HepG2 (cell line): ENCODE results near the gene PDCD11. TPM values are rescaled to one million over a fixed set of nuclear protein-coding genes. Genes with fewer than 3 reads are reported as not detected.
A peak's percentile ranks its signal among the peaks of the same experiment; 100 is the strongest.

Source experiments
- AHR ChIP-seq: IDR thresholded peaks from 2 replicates; pipeline ENCODE4 v1.6.1; 2018; ENCODE audit warnings: missing genetic modification reagents, missing compliant biosample characterization
- ARID3A ChIP-seq: IDR thresholded peaks from 2 replicates; pipeline ENCODE4 v1.6.1; 2012; ENCODE audit warnings: low read depth, low read length, improper control_type of control experiment
- ETV5 ChIP-seq: IDR thresholded peaks from 2 replicates; pipeline ENCODE4 v1.6.1; 2018; ENCODE audit warnings: missing biosample characterization, missing genetic modification reagents, inconsistent platforms, borderline replicate concordance
- HNRNPL ChIP-seq: fragments of 200-400 bp; formaldehyde crosslinking; IDR thresholded peaks from 2 replicates; pipeline ENCODE4 v1.6.1; 2017; ENCODE audit warnings: mild to moderate bottlenecking, low read depth, low read length
- PBX2 ChIP-seq: IDR thresholded peaks from 2 replicates; pipeline ENCODE4 v1.6.1; 2016; ENCODE audit warnings: control low read depth
- PLRG1 ChIP-seq: fragments of 450-650 bp; conservative IDR thresholded peaks from 2 replicates; pipeline ENCODE4 v1.6.1; 2016
- PRDM10 ChIP-seq: sonication (generic); formaldehyde crosslinking; IDR thresholded peaks from 2 replicates; pipeline ENCODE4 v1.4.0; 2020; ENCODE audit warnings: low read depth, missing genetic modification reagents
- RNF219 ChIP-seq: sonication (generic); formaldehyde crosslinking; IDR thresholded peaks from 2 replicates; pipeline ENCODE4 v1.5.0; 2020; ENCODE audit warnings: mild to moderate bottlenecking, missing genetic modification reagents
- SMC3 ChIP-seq: IDR thresholded peaks from 2 replicates; pipeline ENCODE4 v1.6.1; 2011; ENCODE audit warnings: low read length, improper control_type of control experiment
- ZBTB38 ChIP-seq: sonication (generic); formaldehyde crosslinking; IDR thresholded peaks from 2 replicates; pipeline ENCODE4 v1.5.1; 2020; ENCODE audit warnings: mild to moderate bottlenecking, missing genetic modification reagents
- ZNF12 ChIP-seq: sonication (generic); formaldehyde crosslinking; IDR thresholded peaks from 2 replicates; pipeline ENCODE4 v1.5.0; 2020; ENCODE audit warnings: missing genetic modification reagents
- ZNF549 ChIP-seq: sonication (generic); formaldehyde crosslinking; IDR thresholded peaks from 2 replicates; pipeline ENCODE4 v1.5.0; 2020; ENCODE audit warnings: missing genetic modification reagents
- ZNF572 ChIP-seq: sonication (generic); formaldehyde crosslinking; IDR thresholded peaks from 2 replicates; pipeline ENCODE4 v1.5.1; 2020; ENCODE audit warnings: mild to moderate bottlenecking, missing genetic modification reagents
- ZNF597 ChIP-seq: sonication (generic); formaldehyde crosslinking; IDR thresholded peaks from 2 replicates; pipeline ENCODE4 v1.5.0; 2020; ENCODE audit warnings: missing genetic modification reagents
- ZNF773 ChIP-seq: sonication (generic); formaldehyde crosslinking; IDR thresholded peaks from 2 replicates; pipeline ENCODE4 v1.4.0; 2020; ENCODE audit warnings: missing genetic modification reagents, borderline replicate concordance
- ZNF83 ChIP-seq: sonication (generic); formaldehyde crosslinking; IDR thresholded peaks from 2 replicates; pipeline ENCODE4 v1.4.0; 2020; ENCODE audit warnings: missing genetic modification reagents, mild to moderate bottlenecking, borderline replicate concordance
- ZUFSP ChIP-seq: sonication (generic); formaldehyde crosslinking; IDR thresholded peaks from 2 replicates; pipeline ENCODE4 v1.9.0; 2021; ENCODE audit warnings: missing genetic modification reagents, mild to moderate bottlenecking, borderline replicate concordance
- polyA plus RNA-seq, 8 experiments: library from polyadenylated mRNA; depleted of rRNA in 3 of 8; stranded (reverse) in 7 of 8; unstranded in 1 of 8; fragments of >200 nt; fragmentation: Illumina TruSeq in 4 of 8; extraction: Trizol in 4 of 8; gene quantifications; 2 replicates each; pipeline versions ENCODE4 v1.2.1 to v1.2.3, GENCODE V29; 2011 to 2016; ENCODE audit warnings: low read depth in 4 of 8, missing spikeins in 1 of 8, mixed read lengths in 1 of 8; ENCODE audit not compliant: insufficient read depth in 1 of 8
- total RNA-seq, 5 experiments: library from RNA; depleted of rRNA; stranded (reverse); fragments of >200 nt; fragmentation: Illumina TruSeq; extraction: Trizol; gene quantifications; 2 replicates each; pipeline ENCODE4 v1.2.3, GENCODE V29; 2016; ENCODE audit warnings: low read depth in 1 of 5

PDCD11 gene
- total and polyA plus RNA-seq, 2 of the 13 experiments (the other 11 are each of a cell fraction or from before 2014, with no cell fraction given), result 12.8 to 52.8 TPM

- no peak for TF ChIP-seq PRDM10
- no peak for TF ChIP-seq ZUFSP (CRISPR knock-in tag)
- no peak for TF ChIP-seq ZNF572
- TF ChIP-seq HNRNPL, result no peak
- TF ChIP-seq PBX2 (CRISPR knock-in tag), result no peak
- no peak for TF ChIP-seq ZNF549
- no peak; the same call in 1 of the 2 replicates for TF ChIP-seq ZNF773 (CRISPR knock-in tag)
- TF ChIP-seq PLRG1, result no peak
- peak; percentile 74; the same call in 1 of the 2 replicates for TF ChIP-seq RNF219 (CRISPR knock-in tag)
- TF ChIP-seq ARID3A, result no peak
- peak; percentile 85 for TF ChIP-seq ZBTB38 (CRISPR knock-in tag)
- TF ChIP-seq AHR (CRISPR knock-in tag), result peak; percentile 34; the same call in 1 of the 2 replicates
- 0 out of 2 replicates have a peak, but pooled peaks have one; percentile 61 for TF ChIP-seq ETV5
- TF ChIP-seq ZNF83 (CRISPR knock-in tag), result no peak; the same call in 1 of the 2 replicates
- TF ChIP-seq ZNF597 (CRISPR knock-in tag), result no peak
- TF ChIP-seq ZNF12 (CRISPR knock-in tag), result no peak
- TF ChIP-seq SMC3, result no peak
These were observed 28.5 kb upstream of the PDCD11 start, which contains the start of gene TAF5 (continued) for GRCh38 chr10:103367782-103368518.
